ENCODE results near the gene ACOXL.

GRCh38 chr2:110819711-110820110 lies 87.3 kb downstream of the ACOXL start:
- TF ChIP-seq, protein P1, sequence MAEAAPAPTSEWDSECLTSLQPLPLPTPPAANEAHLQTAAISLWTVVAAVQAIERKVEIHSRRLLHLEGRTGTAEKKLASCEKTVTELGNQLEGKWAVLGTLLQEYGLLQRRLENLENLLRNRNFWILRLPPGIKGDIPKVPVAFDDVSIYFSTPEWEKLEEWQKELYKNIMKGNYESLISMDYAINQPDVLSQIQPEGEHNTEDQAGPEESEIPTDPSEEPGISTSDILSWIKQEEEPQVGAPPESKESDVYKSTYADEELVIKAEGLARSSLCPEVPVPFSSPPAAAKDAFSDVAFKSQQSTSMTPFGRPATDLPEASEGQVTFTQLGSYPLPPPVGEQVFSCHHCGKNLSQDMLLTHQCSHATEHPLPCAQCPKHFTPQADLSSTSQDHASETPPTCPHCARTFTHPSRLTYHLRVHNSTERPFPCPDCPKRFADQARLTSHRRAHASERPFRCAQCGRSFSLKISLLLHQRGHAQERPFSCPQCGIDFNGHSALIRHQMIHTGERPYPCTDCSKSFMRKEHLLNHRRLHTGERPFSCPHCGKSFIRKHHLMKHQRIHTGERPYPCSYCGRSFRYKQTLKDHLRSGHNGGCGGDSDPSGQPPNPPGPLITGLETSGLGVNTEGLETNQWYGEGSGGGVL (tag by site-specific recombination; IDR thresholded peaks at IDR 0.05), result no peak
- no peak for TF ChIP-seq CTCF (tag by site-specific recombination; IDR thresholded peaks at IDR 0.05)
- TF ChIP-seq ZNF175 (tag by site-specific recombination; IDR thresholded peaks at IDR 0.05), result no peak
- TF ChIP-seq MEIS1 (CRISPR knock-in tag; IDR thresholded peaks at IDR 0.05; ENCODE audit: borderline replicate concordance), result no peak
- TF ChIP-seq WT1 (tag by site-specific recombination; IDR thresholded peaks at IDR 0.05), result no peak
- TF ChIP-seq ZNF148 (tag by site-specific recombination; IDR thresholded peaks at IDR 0.05; ENCODE audit: borderline replicate concordance), result no peak
- no peak for TF ChIP-seq ZNF174 (tag by site-specific recombination; IDR thresholded peaks at IDR 0.05)

All from HEK293 (cell line).